Measurements from ENCODE around the gene HHEX.

DNA sequence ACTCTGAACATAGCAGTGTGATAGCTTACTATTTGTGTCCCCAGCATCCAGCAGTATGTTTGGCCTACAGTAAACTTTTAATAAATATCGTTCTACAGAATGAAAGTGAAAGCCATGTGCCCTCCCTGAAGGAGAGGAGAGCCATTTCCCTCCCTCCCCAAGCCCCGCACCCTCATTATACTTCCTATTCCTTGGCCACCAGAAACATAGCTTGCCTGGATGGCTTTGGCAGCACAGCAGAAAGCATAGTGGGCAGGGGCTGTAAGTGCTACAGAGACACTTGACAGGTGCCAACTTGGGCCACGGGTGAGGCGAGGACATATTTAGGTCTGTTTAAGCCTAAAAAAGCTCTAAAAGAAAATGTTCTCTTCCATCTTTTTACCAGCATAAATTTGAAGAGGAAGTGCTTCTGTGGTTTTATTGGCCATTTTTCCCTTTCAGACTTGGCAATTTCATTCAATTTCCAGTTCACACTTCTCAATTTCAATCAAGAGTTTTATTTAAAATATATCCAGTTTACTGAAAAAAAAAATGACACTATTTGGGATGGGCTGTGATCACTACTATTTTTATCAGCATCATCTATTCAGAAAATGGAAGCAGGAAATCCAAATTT lies 12.7 kb downstream of the HHEX start:
- no peak for TF ChIP-seq ISL1 (CRISPR knock-in tag; IDR thresholded peaks at IDR 0.05)
- TF ChIP-seq POU6F1 (CRISPR knock-in tag; IDR thresholded peaks at IDR 0.05; ENCODE audit: borderline replicate concordance, low read depth) = no peak
- no peak for TF ChIP-seq CREB5 (CRISPR knock-in tag; IDR thresholded peaks at IDR 0.05; ENCODE audit: low read depth)
- no peak for TF ChIP-seq OSR1 (CRISPR knock-in tag; IDR thresholded peaks at IDR 0.05)
- TF ChIP-seq PATZ1 (CRISPR knock-in tag; IDR thresholded peaks at IDR 0.05; ENCODE audit: borderline replicate concordance) = no peak
- TF ChIP-seq ZC3H10 (CRISPR knock-in tag; IDR thresholded peaks at IDR 0.05) = no peak
- TF ChIP-seq, protein P1, sequence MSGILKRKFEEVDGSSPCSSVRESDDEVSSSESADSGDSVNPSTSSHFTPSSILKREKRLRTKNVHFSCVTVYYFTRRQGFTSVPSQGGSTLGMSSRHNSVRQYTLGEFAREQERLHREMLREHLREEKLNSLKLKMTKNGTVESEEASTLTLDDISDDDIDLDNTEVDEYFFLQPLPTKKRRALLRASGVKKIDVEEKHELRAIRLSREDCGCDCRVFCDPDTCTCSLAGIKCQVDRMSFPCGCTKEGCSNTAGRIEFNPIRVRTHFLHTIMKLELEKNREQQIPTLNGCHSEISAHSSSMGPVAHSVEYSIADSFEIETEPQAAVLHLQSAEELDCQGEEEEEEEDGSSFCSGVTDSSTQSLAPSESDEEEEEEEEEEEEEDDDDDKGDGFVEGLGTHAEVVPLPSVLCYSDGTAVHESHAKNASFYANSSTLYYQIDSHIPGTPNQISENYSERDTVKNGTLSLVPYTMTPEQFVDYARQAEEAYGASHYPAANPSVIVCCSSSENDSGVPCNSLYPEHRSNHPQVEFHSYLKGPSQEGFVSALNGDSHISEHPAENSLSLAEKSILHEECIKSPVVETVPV (CRISPR knock-in tag; IDR thresholded peaks at IDR 0.05) = no peak
- TF ChIP-seq RARB (CRISPR knock-in tag; IDR thresholded peaks at IDR 0.05) = no peak
- TF ChIP-seq ZFP30 (CRISPR knock-in tag; IDR thresholded peaks at IDR 0.05) = no peak
- no peak for TF ChIP-seq PPARA (CRISPR knock-in tag; IDR thresholded peaks at IDR 0.05; ENCODE audit: borderline replicate concordance)
